GM19238 (cell line): ENCODE measurements around the gene STAT5B.
"Not testable (repeated sequence)": the region's sequence is repeated elsewhere in the genome, so short reads cannot be mapped to it uniquely, and the experiment has no call there.

Experiments
- DNase-seq: peaks from one replicate; pipeline ENCODE4 v3.0.0; 2011; ENCODE audit warnings: low spot score; ENCODE audit not compliant: insufficient read length

Gene STAT5B

GRCh38 chr17:42268236-42268635 lies 8.0 kb downstream of the STAT5B start:
- no peak for DNase-seq

GRCh38 chr17:42266918-42267766 lies 9.0 kb downstream of the STAT5B start:
- DNase-seq, result no peak

DNA sequence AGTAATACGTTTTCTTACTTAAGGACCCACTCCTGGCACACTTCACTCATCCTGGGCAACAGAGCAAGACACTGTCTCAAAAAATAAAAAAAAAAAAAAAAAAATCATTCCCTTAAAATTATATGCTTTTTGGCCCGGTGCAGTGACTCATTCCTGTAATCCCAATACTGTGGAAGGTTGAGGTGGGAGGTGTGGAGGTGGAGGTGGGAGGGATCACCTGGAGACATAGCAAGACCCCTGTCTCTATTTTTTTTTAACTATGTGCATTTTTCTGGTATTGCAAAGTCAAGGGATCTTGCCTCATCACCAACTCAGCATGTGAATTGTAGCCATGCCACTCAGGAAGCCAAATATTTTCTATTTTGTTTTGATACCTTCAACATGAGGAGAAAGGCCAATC lies 9.7 kb downstream of the STAT5B start:
- DNase-seq, result no peak

DNA sequence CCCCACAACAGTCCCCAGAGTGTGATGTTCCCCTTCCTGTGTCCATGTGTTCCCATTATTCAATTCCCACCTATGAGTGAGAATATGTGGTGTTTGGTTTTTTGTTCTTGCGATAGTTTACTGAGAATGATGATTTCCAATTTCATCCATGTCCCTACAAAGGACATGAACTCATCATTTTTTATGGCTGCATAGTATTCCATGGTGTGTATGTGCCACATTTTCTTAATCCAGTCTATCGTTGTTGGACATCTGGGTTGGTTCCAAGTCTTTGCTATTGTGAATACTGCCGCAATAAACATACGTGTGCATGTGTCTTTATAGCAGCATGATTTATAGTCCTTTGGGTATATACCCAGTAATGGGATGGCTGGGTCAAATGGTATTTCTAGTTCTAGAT lies 11.8 kb downstream of the STAT5B start:
- DNase-seq, result not testable (repeated sequence)

- DNase-seq, result no peak
These were observed 15.9 kb downstream of the STAT5B start for GRCh38 chr17:42260318-42260717.

DNA sequence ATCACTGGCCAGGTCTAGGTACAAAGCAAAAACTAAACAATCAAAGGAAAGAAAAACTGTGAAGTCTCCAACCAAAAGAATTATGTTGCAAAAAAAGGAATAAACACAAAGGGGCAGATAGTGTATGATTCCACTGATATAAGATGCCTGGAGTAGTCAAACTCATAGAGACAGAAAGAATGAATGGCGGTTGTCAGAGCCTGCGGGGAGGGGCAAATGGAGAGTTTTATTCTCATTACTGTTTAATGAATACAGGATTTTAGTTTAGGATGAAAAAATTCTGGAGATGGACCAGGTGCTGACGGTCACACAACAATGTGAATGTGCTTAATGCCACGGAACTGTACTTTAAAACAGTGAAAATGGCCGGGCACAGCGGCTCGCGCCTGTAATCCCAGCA lies 20.7 kb downstream of the STAT5B start:
- no peak for DNase-seq

DNA sequence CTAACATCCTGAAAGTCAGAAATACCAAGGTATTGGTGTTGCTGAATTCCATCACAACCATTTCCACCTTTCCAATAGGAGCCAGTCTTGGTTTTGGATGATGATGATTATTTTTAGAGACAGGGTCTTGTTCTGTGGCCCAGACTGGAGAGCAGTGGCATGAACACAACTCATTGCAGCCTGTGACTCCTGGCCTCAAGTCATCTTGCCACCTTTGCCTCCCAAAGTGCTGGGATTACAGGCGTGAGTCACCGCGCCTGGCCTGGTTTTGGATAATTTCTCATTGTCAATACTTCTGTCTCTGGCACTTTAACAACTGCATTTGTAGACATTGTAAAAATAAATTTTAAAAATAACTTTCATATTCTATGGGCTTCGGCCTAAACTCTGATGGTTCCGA lies 22.6 kb downstream of the STAT5B start:
- no peak for DNase-seq

GRCh38 chr17:42252597-42253550 lies 23.3 kb downstream of the STAT5B start:
- no peak for DNase-seq

GRCh38 chr17:42251115-42251514 lies 25.1 kb downstream of the STAT5B start:
- no peak for DNase-seq

GRCh38 chr17:42249681-42250446 lies 26.3 kb downstream of the STAT5B start:
- DNase-seq, result no peak

- peak; percentile 42 for DNase-seq
These were observed 27.6 kb downstream of the STAT5B start for GRCh38 chr17:42248351-42249179.

DNA sequence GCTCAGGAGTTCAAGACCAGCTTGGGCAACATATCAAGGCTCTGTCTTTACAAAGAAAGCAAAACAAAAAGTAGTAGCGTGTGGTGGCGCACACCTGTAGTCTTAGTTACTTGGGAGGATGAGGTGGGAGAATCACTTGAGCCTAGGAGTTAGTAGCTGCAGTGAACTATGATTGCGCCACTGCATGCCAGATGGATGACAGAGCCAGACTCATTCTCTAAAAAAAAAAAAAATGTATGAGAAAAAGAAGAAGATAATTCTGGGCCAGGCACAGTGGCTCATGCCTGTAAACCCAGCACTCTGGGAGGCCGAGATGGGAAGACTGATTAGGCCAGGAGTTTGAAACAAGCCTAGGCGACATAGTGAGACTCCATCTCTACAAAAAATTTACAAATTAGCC lies 28.5 kb downstream of the STAT5B start:
- no peak for DNase-seq

- no peak for DNase-seq
These were observed 29.7 kb downstream of the STAT5B start for GRCh38 chr17:42246515-42246914.

DNA sequence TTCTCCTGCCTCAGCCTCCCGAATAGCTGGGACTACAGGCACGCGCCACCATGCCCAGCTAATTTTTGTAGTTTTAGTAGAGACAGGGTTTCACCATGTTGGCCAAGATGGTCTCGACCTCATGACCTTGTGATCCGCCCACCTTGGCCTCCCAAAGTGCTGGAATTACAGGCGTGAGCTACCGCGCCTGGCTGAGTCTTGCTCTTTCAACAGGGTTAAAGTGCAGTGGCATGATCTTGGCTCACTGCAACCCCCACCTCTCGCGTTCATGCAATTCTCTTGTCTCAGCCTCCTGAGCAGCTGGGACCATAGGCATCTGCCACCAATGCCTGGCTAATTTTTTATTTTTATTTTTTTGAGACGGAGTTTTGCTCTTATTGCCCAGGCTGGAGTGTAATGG lies 31.0 kb downstream of the STAT5B start:
- not testable (repeated sequence) for DNase-seq

- not testable (repeated sequence) for DNase-seq
These were observed 32.1 kb downstream of the STAT5B start for GRCh38 chr17:42244116-42244515.

DNA sequence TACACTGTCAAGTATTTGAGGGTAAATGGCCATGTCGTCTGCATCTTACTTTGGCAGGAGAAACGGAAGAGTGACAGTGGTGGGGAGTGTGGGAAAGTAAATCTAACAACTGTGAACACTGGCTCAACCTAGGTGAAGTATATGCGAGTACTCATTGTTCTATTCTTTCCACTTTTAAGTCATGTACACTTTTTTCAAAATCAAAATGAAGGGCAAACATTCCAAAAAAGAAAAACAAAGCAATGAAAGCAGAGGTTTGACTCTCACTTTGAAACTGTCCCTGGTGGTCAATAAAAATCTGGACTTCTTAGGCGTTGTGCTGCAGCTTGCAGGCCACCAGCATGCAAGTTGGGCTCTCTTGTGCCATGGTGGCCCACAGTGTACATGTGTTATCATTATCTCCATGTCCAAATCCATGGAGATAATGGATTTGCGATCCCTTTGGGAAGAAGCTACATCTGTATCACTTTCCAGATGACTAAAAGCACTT lies 32.7 kb downstream of the STAT5B start:
- no peak for DNase-seq

DNA sequence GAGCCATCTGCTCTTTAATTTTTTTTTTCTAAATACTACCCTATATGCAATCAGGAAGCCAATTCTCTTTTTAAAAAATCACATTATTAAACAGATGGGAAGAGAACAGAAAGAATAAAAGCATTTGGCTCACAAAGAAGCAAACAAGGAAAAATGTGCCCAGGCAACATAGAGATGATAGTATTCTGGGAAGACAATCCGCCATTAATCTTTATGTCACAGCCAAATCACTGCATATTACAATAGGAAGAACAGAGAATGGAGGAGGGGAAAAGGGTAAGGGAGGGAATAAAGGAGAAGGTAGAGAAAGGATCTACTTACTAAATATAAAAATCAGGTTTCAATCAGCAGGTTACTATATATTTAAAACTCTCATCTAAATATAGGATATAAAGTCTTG lies 34.3 kb downstream of the STAT5B start:
- DNase-seq, result no peak

DNA sequence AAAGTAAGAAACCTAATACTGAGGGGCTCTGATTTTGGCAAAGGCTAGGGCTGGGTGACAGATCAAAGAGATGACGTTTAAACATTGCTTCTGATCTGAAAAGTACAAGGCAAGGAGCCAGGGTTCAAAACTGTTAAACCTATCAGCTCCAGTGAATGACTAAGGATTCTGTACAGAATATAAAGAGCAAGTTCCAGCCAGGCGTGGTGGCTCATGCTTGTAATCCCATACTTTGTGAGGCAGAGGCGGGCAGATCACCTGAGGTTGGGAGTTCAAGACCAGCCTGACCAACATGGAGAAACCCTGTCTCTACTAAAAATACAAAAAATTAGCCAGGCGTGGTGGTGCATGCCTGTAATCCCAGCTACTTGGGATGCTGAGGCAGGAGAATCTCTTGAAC lies 35.3 kb downstream of the STAT5B start:
- not testable (repeated sequence) for DNase-seq

- no peak for DNase-seq
These were observed 36.0 kb downstream of the STAT5B start for GRCh38 chr17:42240201-42240600.

DNA sequence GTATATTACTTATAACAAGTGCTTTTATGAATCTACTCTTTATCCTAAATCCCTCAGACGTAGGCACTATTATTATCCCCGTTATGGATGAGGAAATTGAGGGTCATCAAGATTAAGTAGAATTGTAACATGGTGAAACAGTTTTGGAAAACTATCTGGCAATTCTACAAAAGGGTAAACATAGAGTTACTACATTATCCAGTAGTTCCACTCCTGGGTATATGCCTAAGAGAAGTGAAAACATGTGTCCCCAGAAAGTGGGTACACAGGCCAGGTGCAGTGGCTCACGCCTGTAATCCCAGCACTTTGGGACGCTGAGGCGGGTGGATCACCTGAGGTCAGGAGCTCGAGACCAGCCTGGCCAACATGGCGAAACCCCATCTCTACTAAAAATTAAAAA lies 36.6 kb downstream of the STAT5B start:
- DNase-seq, result not testable (repeated sequence)
